ENCODE results near the gene IFNA6. TPM values are rescaled to one million over a fixed set of nuclear protein-coding genes. Genes with fewer than 3 reads are reported as not detected.

IFNA6 gene
- polyA plus RNA-seq, 6 donors from 2014 or later = not detected

DNA sequence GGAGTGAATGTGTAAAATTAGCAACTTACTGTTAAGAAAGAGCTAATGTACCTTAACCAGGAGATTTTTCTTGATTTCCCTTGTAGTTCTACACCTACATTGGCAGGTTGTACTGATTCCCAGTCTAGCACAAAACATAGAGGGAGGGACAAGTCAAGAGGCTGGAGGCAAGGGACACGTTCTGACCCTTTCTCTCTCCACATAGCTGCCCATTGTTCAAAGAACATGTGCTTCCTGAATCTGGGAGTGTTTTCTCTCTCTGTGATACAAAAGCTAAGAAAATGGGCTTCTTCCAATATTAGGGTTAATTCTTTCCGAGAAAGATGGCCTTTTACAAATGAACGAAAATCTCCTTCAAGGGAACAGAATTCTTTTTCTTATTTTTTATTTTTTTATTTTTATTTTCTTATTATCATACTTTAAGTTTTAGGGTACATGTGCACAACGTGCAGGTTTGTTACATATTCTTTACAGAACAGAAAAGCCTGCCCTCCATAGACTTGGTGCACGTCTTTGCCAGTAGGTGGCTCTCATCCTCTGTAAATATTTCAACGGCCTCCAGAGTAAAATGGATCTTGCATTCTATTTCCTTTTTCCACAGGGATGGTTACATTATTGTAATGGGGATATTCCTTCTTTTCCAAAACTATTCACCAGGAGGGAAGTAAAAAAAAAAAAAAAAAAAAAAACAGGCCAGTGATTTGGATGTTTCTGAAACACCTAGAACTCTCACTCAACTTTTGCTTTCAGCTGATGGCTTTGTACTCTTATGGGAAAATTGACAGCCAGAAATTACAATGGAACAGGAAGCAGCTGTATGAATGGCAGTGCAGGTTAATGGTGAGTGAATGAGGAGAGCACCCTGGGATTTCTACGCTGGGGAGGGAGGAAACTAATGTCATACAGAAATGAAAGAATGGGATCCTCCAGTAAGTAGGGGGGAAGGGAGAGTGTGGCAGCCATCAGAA lies 32.4 kb downstream of the IFNA6 start:
- peaks cover 0 to 12% (median 4%) of the 10 kb centered on the region in 3 donors for H3K27me3 Mint-ChIP-seq
- H3K27ac Mint-ChIP-seq = peak overlapping the region in 1 of 6 donors; percentile 28
- peak; percentile 18 for DNase-seq
- H3K4me3 Mint-ChIP-seq = no peak overlapping the region
- peak; percentile 43 to 67 for ATAC-seq (ENCODE audit: low read depth in 2 of 2)
- peaks cover 3 to 7% (median 6%) of the 10 kb centered on the region in 3 donors for H3K4me1 Mint-ChIP-seq
- no peaks in the 10 kb centered on the region for H3K9me3 Mint-ChIP-seq
- no peaks in the 10 kb centered on the region for H3K36me3 Mint-ChIP-seq

- no peaks in the 10 kb centered on the region for H3K36me3 Mint-ChIP-seq
Measured at GRCh38 chr9:21316860-21317259, 33.8 kb downstream of the IFNA6 start.

DNA sequence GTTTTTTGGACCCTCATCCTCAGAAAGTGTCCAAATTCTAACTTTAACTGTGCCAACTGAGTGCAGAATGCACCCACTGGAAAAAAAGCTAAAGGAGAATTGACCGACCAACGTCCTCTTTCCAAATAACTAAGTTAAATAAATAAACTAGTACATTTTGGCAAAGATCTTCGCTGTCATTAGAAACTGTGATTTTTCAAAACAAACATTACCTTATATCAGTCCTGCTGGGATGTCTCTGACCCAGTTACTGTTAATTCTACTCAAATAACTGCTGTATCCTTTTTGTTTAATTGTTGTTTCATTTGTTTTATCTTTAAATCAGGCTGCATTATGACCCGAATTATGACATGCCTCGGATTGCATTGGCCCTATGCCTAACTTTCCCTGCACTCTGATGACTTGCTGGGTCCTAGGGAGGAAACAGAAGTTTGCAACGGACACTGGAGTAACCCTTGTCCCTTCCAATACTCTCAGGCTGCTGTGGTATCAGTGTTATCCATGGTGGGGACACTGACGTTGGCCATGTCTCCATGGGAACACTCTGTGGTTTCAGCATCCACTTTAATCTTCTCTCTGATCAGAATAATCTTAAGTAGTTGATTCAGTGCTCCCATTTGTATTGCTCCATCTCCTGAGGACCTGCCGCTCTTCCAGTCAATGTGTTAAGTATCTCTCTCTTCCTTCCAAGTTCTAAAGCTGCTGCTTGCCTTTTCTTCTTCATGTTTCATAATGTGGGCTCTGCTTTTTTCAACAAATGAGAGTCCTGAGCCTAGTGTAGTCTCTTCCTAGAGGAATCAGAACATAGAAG lies 34.5 kb downstream of the IFNA6 start:
- Mint-ChIP-seq H3K9me3 (no peaks in the 10 kb centered on the region), H3K4me3 (no peak overlapping the region), H3K27ac (no peak overlapping the region), H3K4me1 (no peaks in the 10 kb centered on the region), H3K36me3 (peaks cover 0 to 4% of the 10 kb centered on the region in 2 donors), H3K27me3 (peaks cover 0 to 20% (median 4%) of the 10 kb centered on the region in 3 donors)
- ATAC-seq (ENCODE audit: low read depth in 2 of 2) = no peak
- no peak for DNase-seq

More at GRCh38 chr9:21316860-21317259, 33.8 kb downstream of the IFNA6 start:
- no peak overlapping the region for H3K4me3 Mint-ChIP-seq
- DNase-seq = no peak
- no peak overlapping the region for H3K27ac Mint-ChIP-seq
- no peaks in the 10 kb centered on the region for H3K4me1 Mint-ChIP-seq
- ATAC-seq (ENCODE audit: low read depth in 2 of 2) = no peak
- H3K9me3 Mint-ChIP-seq = no peaks in the 10 kb centered on the region
- peaks cover 0 to 14% (median 4%) of the 10 kb centered on the region in 3 donors for H3K27me3 Mint-ChIP-seq

- H3K27ac Mint-ChIP-seq = no peak overlapping the region
- H3K4me3 Mint-ChIP-seq = no peak overlapping the region
- DNase-seq (no peak), ATAC-seq (ENCODE audit: low read depth in 2 of 2) (no peak)
- H3K4me1 Mint-ChIP-seq = no peaks in the 10 kb centered on the region
- H3K36me3 Mint-ChIP-seq = peaks cover 0 to 4% of the 10 kb centered on the region in 2 donors
- H3K27me3 Mint-ChIP-seq = peaks cover 0 to 25% (median 10%) of the 10 kb centered on the region in 3 donors
- no peaks in the 10 kb centered on the region for H3K9me3 Mint-ChIP-seq
Measured at GRCh38 chr9:21314152-21314551, 36.5 kb downstream of the IFNA6 start.

- no peak overlapping the region for H3K27ac Mint-ChIP-seq
- H3K27me3 Mint-ChIP-seq = peaks cover 10 to 25% (median 21%) of the 10 kb centered on the region in 3 donors
- no peaks in the 10 kb centered on the region for H3K4me1 Mint-ChIP-seq
- ATAC-seq (ENCODE audit: low read depth in 2 of 2) = no peak
- no peak overlapping the region for H3K4me3 Mint-ChIP-seq
- H3K9me3 Mint-ChIP-seq = no peaks in the 10 kb centered on the region
- DNase-seq = no peak
- H3K36me3 Mint-ChIP-seq = peaks cover 0 to 4% of the 10 kb centered on the region in 2 donors
Measured at GRCh38 chr9:21311889-21312288, 38.8 kb downstream of the IFNA6 start.

DNA sequence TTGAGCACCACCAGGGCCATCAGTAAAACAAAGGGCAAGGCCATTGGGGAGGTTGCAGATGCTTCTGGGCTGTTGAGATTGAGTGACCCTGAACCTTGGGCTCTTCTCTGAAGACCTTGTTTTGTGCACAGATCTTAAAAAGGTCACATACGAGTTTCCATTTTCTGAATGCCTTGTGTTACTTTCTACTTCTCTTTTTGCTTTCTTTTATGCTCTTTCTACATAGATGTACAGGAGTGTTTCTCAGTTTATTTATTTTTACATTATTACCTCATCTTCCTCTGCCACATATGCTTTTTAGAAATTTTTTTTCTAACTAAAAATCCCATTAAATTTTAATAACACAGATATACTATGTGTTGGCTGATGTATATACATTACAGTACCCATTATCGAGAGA lies 45.5 kb downstream of the IFNA6 start, which contains the start of gene IFNA5:
TSS of gene IFNA5 (minus strand) at position 101 of the 400 bp plus-strand sequence. CDS start at position 44, 57 bp downstream.
- Mint-ChIP-seq H3K4me3 (no peak within 1 kb of the TSS), H3K9me3 (no peaks in the 10 kb centered on the region), H3K27me3 (peaks cover 22 to 53% (median 25%) of the 10 kb centered on the region in 3 donors), H3K36me3 (peaks cover 0 to 6% of the 10 kb centered on the region in 2 donors), H3K4me1 (no peaks in the 10 kb centered on the region), H3K27ac (no peak within 1 kb of the TSS)
- no peak for DNase-seq
- no peak for ATAC-seq (ENCODE audit: low read depth in 2 of 2)

Other genes starting within 250 kb of the IFNA6 start
- not detected for gene IFNW1, start 209.1 kb downstream of the IFNA6 start, polyA plus RNA-seq (ENCODE audit: low read depth in 6 of 6)
- gene IFNA21, start 184.2 kb downstream of the IFNA6 start, polyA plus RNA-seq (ENCODE audit: low read depth in 6 of 6) = not detected
- gene IFNA4, start 163.3 kb downstream of the IFNA6 start, polyA plus RNA-seq (ENCODE audit: low read depth in 6 of 6) = not detected
- gene IFNA7, start 148.7 kb downstream of the IFNA6 start, polyA plus RNA-seq (ENCODE audit: low read depth in 6 of 6) = not detected
- not detected for gene IFNA10, start 143.7 kb downstream of the IFNA6 start, polyA plus RNA-seq (ENCODE audit: low read depth in 6 of 6)
- not detected for gene IFNA16, start 133.6 kb downstream of the IFNA6 start, polyA plus RNA-seq (ENCODE audit: low read depth in 6 of 6)
- gene IFNA17, start 122.7 kb downstream of the IFNA6 start, polyA plus RNA-seq (ENCODE audit: low read depth in 6 of 6) = not detected
- gene IFNA14, start 110.9 kb downstream of the IFNA6 start, polyA plus RNA-seq (ENCODE audit: low read depth in 6 of 6) = not detected
- gene IFNA5, start 45.6 kb downstream of the IFNA6 start, polyA plus RNA-seq (ENCODE audit: low read depth in 6 of 6) = not detected
- 10 to 100 TPM in 1 of 6 donors, 1 to 10 TPM in 5; 5.0 to 10.4 (median 6.2) TPM for gene KLHL9, start 15.5 kb downstream of the IFNA6 start, polyA plus RNA-seq (ENCODE audit: low read depth in 6 of 6)
- gene IFNA13, start 17.2 kb upstream of the IFNA6 start, polyA plus RNA-seq (ENCODE audit: low read depth in 6 of 6) = not detected
- not detected for gene IFNA2, start 34.5 kb upstream of the IFNA6 start, polyA plus RNA-seq (ENCODE audit: low read depth in 6 of 6)
- gene IFNA8, start 58.2 kb upstream of the IFNA6 start, polyA plus RNA-seq (ENCODE audit: low read depth in 6 of 6) = not detected
- gene IFNA1, start 89.6 kb upstream of the IFNA6 start, polyA plus RNA-seq (ENCODE audit: low read depth in 6 of 6) = not detected
- not detected for gene IFNE, start 131.4 kb upstream of the IFNA6 start, polyA plus RNA-seq (ENCODE audit: low read depth in 6 of 6)

Data from naive B cell (primary cell).